Activated B cell treated with CpG ODN at 0.5 μM for 24 hours (primary cell): ENCODE measurements around the gene CDX1. TPM values are rescaled to one million over a fixed set of nuclear protein-coding genes. Genes with fewer than 3 reads are reported as not detected.
"Not testable (repeated sequence)": the region's sequence is repeated elsewhere in the genome, so short reads cannot be mapped to it uniquely, and the experiment has no call there.

Experiments
- ATAC-seq: fragments of 200-7000 bp; cut with Tn5 transposase; one replicate; pipeline ENCODE4 v1.10.0; 2021; ENCODE audit warnings: low read depth, mild to moderate bottlenecking, moderate library complexity
- CTCF ChIA-PET: fragments of 350-600 bp; sonication (Branson Sonifier 250); formaldehyde crosslinking; loops from one replicate; lab custom pipeline; 2021; ENCODE audit warnings: antibody characterized with exemption; lab: Charles Lee
- POLR2A ChIA-PET: fragments of 350-600 bp; sonication (Branson Sonifier 250); formaldehyde crosslinking; loops from one replicate; lab custom pipeline; 2021; ENCODE audit warnings: antibody characterized with exemption; lab: Charles Lee
- DNase-seq: peaks from one replicate; pipeline ENCODE4 v3.0.0; 2022
- H3K27ac Mint-ChIP-seq: one replicate; pipeline ENCODE4 v1.8.0; 2020; ENCODE audit warnings: mixed read lengths
- H3K27me3 Mint-ChIP-seq: one replicate; pipeline ENCODE4 v1.8.0; 2021; ENCODE audit warnings: mixed read lengths
- H3K36me3 Mint-ChIP-seq: one replicate; pipeline ENCODE4 v1.8.0; 2021; ENCODE audit warnings: low read depth, mixed read lengths
- H3K4me1 Mint-ChIP-seq: one replicate; pipeline ENCODE4 v1.8.0; 2021; ENCODE audit warnings: mixed read lengths
- H3K4me3 Mint-ChIP-seq: one replicate; pipeline ENCODE4 v1.8.0; 2020; ENCODE audit warnings: mild to moderate bottlenecking, mixed read lengths
- H3K9me3 Mint-ChIP-seq: one replicate; pipeline ENCODE4 v1.8.0; 2020; ENCODE audit warnings: mixed read lengths
- CTCF ChIP-seq: fragments of 200-600 bp; IDR thresholded peaks from one replicate; pipeline ENCODE4 v1.8.0; 2022; ENCODE audit warnings: antibody characterized with exemption, mild to moderate bottlenecking
- intact Hi-C: fragments of 100-400 bp; cut with micrococcal nuclease; formaldehyde crosslinking; loops from one replicate; pipeline ENCODE4 v1.15.1; 2024
- total RNA-seq: library from RNA; stranded (reverse); gene quantifications from 2 replicates; pipeline ENCODE4 v1.2.3, GENCODE V29; 2022

The CDX1 gene
- total RNA-seq, 1 donor from 2014 or later: not detected

DNA sequence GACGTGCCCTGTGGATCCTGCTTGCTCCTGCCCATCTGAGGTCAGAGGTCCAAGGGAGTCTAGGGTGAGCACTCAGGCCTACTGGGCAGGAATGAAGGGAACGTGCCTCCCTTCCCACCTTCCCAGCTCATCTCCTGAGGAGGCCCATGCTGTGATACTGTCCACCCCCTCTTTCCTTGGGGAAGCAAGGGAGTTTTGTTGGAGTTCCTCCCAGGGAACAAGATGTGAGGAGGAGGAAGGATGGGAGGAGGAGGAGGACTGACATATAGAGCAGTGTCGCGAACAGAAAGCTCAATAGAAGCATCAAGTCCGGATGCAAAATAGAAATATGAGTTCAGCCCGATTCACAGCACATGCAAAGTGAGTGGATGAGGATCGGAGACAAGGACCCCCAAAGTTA, 64.3 kb downstream of the CDX1 start:
- Mint-ChIP-seq H3K4me3 (no peak overlapping the region), H3K27me3 (no peaks in the 10 kb centered on the region), H3K27ac (no peak overlapping the region), H3K36me3 (no peaks in the 10 kb centered on the region), H3K4me1 (no peaks in the 10 kb centered on the region), H3K9me3 (no peaks in the 10 kb centered on the region)
- DNase-seq (no peak), ATAC-seq (no peak)
- POLR2A ChIA-PET: interaction anchor here (0.8 kb wide), 1 partner anchor 12 kb away, joined by 8 read pairs; no protein-coding TSS in a partner anchor
- intact Hi-C loops: no loop called here
- CTCF ChIA-PET: no interaction called here
- TF ChIP-seq CTCF: no peak

DNA sequence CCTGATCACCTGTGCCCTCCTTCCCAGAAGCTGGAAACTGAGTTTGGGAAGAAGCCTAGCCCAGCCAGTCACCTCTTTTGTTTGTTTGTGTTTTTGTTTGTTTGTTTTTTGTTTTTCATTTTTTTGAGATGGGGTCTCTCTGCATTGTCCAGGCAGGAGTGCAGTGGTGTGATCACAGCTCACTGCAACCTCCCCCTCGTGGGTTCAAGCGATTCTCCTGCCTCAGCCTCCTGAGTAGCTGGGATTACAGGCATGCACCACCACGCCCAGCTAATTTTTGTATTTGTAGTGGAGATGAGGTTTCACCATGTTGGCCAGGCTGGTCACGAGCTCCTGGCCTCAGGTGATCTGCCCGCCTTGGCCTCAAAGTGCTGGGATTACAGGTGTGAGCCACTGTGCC, 67.1 kb downstream of the CDX1 start:
- H3K27me3 Mint-ChIP-seq, H3K36me3 Mint-ChIP-seq, H3K4me1 Mint-ChIP-seq, H3K9me3 Mint-ChIP-seq, H3K27ac Mint-ChIP-seq, ATAC-seq, DNase-seq, intact Hi-C loops, POLR2A ChIA-PET, H3K4me3 Mint-ChIP-seq: not testable (repeated sequence)
- CTCF ChIA-PET: interaction anchor here (0.8 kb wide), 1 partner anchor 914 kb away, joined by 3 read pairs; no protein-coding TSS in a partner anchor

Other genes with a start within 250 kb of the CDX1 start
- gene PDE6A, start 222.0 kb upstream of the CDX1 start, total RNA-seq: not detected in 2 replicates
- gene SLC26A2, start 206.0 kb upstream of the CDX1 start, total RNA-seq: 8.9 and 11.0 TPM in 2 replicates
- 3.5 and 4.2 TPM in 2 replicates for gene TIGD6, start 166.1 kb upstream of the CDX1 start, total RNA-seq
- gene HMGXB3, start 166.0 kb upstream of the CDX1 start, total RNA-seq: 28.5 and 36.8 TPM in 2 replicates
- gene CSF1R, start 80.2 kb upstream of the CDX1 start, total RNA-seq: 0.44 and 0.69 TPM in 2 replicates
- 0.51 and 1.8 TPM in 2 replicates for gene PDGFRB, start 10.9 kb upstream of the CDX1 start, total RNA-seq
- not detected in 2 replicates for gene SLC6A7, start 23.3 kb downstream of the CDX1 start, total RNA-seq
- not detected in 2 replicates for gene CAMK2A, start 123.0 kb downstream of the CDX1 start, total RNA-seq
- not detected in 2 replicates for gene ARSI, start 136.1 kb downstream of the CDX1 start, total RNA-seq
- 74.7 and 76.1 TPM in 2 replicates for gene TCOF1, start 190.9 kb downstream of the CDX1 start, total RNA-seq
- gene CD74, start 246.1 kb downstream of the CDX1 start, total RNA-seq: 5,323 and 5,628 TPM in 2 replicates